HT-29 (cell line): ENCODE results near the gene ARHGAP28. TPM values are rescaled to one million over a fixed set of nuclear protein-coding genes. Genes with fewer than 3 reads are reported as not detected.
"Not testable (repeated sequence)": the region's sequence is repeated elsewhere in the genome, so short reads cannot be mapped to it uniquely, and the experiment has no call there.

Source experiments
- DNase-seq: peaks from one replicate; pipeline ENCODE4 v3.0.0-alpha.2; 2015; ENCODE audit warnings: low spot score
- total RNA-seq: library from RNA; depleted of rRNA; stranded (reverse); fragments of >200 nt; shearing (Covaris generic); gene quantifications from 2 replicates; pipeline ENCODE4 v1.2.3, GENCODE V29; 2014

ARHGAP28 gene
- total RNA-seq, 1 experiment from 2014 or later, result not detected

DNA sequence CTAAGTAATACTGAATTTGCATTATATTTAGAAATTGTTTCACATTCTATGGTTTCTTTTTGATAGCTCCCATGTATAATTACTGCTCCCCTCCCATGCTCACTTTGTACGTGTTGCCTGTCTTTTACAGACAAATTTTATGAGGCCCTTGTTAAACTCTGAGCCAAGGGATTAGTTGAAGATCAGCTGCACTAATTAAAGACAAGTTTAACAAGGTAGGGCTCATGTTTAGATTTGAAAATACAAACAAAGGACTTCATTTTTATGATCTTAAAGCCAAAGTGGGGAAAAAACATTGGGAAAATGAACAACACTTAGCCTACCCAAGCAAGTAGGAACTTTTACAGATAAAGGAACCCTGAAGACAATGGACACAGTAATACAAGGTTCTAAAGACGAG, 46.2 kb downstream of the ARHGAP28 start:
- DNase-seq, result no peak

- no peak for DNase-seq
Measured at GRCh38 chr18:6776188-6776587, 46.7 kb downstream of the ARHGAP28 start.

DNA sequence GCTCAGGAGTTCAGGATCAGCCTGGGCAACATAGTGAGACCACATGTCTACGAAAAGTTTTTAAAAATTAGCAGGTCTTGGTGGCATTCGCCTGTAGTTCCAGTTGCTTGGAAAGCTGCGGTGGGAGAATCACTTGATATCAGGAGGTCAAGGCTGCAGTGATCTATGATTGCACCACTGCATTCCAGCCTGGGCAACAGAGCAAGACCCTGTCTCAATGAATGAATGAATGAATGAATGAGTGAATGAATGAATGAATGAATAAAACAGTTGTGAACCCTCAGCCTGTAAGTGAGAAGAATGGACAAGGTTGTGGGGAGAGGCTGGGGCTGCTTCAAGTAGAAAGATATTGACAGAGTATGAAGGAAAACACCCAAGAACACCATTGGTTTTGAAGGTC, 48.0 kb downstream of the ARHGAP28 start:
- no peak for DNase-seq

GRCh38 chr18:6778459-6779247, 49.1 kb downstream of the ARHGAP28 start:
- no peak for DNase-seq

GRCh38 chr18:6781142-6781714, 51.7 kb downstream of the ARHGAP28 start:
- DNase-seq, result no peak

DNA sequence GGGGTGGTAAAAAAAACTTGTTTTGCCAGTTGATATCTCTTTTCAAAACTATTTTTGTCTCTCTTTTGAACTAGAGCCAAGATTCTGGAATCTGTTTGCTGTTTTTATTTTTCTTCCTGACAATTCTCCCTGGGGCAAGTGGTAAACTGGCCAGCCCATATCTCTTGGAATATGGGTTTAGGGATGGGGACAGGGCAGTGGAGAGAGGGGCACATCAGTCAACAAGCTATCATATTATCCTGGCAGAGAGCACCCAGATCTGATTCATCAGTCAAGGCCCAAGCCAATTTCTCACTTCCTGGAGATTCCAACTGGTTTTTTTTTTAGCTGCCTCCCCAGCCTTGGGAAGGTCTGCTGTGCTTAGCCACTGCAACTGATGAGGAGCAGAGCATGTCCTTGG, 52.3 kb downstream of the ARHGAP28 start:
- no peak for DNase-seq

- DNase-seq, result no peak
Measured at GRCh38 chr18:6782861-6783260, 53.3 kb downstream of the ARHGAP28 start.

GRCh38 chr18:6784046-6784445, 54.5 kb downstream of the ARHGAP28 start:
- DNase-seq, result no peak

GRCh38 chr18:6785001-6785400, 55.5 kb downstream of the ARHGAP28 start:
- DNase-seq, result no peak

GRCh38 chr18:6785411-6785810, 55.9 kb downstream of the ARHGAP28 start:
- DNase-seq, result no peak

DNA sequence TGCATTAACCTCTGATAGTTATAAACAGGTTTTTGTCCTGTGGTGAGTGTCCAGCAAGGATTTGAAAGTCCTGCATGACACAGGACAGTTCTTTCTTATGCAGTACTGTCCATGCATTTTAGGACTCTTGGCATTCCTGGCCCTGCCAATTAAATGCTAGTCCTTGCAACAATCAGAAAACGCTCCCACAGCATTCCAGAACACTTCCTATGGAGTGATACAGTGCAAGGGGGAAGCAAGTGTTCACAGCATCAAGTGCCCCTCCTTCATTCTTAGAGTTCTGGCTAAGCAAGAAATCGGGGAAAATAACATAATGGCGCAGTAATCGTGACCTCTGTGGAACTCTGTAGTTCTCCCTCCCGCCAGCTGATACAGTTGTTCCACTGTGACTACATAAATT, 62.9 kb downstream of the ARHGAP28 start:
- DNase-seq, result no peak

GRCh38 chr18:6793455-6793854, 63.9 kb downstream of the ARHGAP28 start:
- no peak for DNase-seq

GRCh38 chr18:6793986-6794385, 64.5 kb downstream of the ARHGAP28 start:
- no peak for DNase-seq

DNA sequence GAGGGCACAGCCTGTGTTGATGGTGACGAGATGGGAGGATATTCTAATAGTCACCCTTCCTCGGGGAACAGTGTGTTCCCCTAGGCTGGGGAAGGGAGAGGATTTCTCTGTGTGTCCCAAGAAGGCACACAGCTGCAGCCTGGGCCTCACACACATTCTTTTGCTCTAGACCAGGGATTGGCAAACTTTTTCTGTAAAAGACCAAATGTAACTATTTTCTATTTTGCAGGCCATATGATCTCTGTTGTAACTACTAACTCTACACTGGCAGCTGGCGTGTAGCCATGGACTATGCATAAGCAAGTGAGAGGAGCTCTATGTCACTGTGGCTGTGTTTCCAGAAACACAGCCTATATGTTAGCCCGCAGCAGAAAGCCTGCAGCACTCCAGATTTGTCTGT, 65.8 kb downstream of the ARHGAP28 start:
- DNase-seq, result no peak

- no peak for DNase-seq
Measured at GRCh38 chr18:6796511-6796910, 67.0 kb downstream of the ARHGAP28 start.

DNA sequence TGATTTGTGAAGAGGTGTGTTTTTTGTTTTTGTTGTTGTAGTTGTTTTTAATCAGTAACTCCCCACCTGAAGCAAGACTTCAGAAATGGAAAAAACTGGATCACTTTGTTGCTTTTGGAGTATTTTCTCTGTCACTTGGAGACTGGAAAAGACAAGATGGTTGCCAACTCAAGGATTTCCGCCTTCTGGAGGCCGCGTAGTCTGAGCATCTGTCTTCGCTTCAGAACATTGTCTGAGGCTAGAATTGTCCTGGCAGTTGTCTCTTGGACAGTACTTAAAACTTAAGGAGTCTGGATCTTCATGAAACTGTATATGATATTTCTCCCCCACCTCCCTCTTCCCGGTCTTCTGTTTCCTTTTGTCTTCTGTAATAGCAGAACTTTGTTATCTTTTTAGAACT, 67.7 kb downstream of the ARHGAP28 start:
- DNase-seq, result no peak

DNA sequence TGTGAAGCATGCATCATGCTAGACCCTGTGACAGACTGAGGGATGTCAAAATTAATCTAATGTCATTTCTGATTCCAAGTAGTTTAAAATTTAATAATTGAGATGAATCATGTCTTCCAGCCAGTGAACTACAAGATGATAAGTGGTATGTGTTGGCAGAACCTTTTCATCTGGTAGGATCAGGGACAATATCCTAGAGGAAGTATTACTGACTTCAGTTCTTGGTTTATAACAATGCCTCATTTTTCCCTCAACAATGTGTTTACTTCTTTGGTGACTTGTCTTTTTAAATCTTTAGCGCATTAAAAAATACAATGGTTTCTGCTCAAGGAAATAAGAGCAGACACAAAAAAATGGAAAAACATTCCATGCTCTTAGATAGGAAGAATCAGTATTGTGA, 69.4 kb downstream of the ARHGAP28 start:
- no peak for DNase-seq

DNA sequence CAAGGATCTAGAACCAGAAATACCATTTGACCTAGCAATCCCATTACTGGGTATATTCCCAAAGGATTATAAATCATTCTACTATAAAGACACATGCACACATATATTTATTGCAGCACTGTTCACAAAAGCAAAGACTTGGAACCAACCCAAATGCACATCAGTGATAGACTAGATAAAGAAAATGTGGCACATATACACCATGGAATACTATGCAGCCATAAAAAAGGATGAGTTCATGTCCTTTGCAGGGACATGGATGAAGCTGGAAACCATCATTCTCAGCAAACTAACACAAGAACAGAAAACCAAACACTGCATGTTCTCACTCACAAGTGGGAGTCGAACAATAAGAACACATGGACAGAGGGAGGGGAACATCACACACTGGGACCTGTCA, 70.8 kb downstream of the ARHGAP28 start:
- DNase-seq, result not testable (repeated sequence)

GRCh38 chr18:6807515-6808257, 78.2 kb downstream of the ARHGAP28 start:
- no peak for DNase-seq

DNA sequence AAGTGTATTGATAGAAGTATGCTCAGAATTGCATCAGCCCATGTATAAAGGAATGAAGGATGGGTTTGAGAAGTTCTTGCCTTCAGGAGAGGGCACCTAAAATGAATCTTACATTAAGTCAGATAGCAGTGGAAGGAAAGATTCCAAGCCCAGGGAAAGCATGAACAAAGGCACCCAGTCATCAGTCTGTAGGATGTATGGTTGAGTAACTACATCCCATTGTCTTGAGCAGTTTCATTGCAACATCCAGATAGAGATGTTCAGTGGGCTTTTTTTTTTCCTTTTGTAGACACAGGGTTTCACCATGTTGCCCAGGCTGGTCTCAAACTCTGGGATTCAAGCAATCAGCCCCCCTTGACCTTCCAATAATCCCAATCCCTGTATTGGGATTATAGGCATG, 80.7 kb downstream of the ARHGAP28 start:
- no peak for DNase-seq

DNA sequence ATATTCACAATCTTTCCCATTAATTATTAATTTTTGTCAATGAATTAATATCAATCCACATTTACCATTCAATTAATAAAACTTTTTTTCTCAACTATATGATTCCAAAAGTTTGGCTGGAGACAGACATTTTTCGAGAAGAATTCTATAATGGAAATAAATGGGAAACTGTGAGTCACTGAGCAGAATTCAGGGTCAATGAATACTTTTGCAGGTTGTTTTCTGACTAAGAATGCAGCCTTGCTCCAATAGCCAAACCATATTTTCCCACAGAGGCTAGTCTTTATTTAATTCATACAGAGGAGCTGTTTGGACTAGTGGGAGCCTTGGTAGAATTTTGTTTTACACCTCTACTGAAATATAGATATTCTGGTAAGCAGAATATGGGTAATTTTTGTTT, 82.3 kb downstream of the ARHGAP28 start:
- DNase-seq, result no peak

DNA sequence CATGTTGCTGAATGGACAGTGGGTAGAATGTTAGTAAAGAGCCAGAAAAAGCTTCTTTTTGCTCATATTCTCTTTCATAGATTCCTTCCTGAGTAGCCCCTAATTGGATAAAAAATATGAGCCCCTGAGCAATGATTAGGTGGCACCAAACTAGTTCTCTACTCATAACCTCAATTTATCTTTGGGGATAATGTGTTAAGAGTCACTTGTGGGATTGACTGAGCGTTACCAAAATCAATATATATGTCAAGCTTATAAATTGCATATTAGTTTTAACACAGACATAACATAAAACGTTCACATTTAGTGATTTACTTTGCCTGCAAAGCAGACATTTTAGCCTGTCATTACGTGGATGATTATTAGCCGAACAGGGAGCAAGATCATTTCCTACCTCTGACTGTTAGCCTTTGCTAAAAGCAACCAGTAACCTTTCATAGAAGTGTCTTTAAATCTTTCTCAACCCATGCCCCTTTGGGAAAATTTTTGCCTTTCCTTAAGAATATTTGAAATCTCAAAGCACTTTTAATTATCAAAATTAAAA, 85.4 kb downstream of the ARHGAP28 start:
- no peak for DNase-seq

- no peak for DNase-seq
Measured at GRCh38 chr18:6816154-6816553, 86.6 kb downstream of the ARHGAP28 start.
